GM19035 (cell line): Measurements from ENCODE around the gene CD4.
"Not testable (repeated sequence)": the region's sequence is repeated elsewhere in the genome, so short reads cannot be mapped to it uniquely, and the experiment has no call there.

ENCODE experiments used
- ATAC-seq: cut with Tn5 transposase; IDR thresholded peaks from one replicate; pipeline ENCODE4 v1.9.1; 2021; ENCODE audit not compliant: unreplicated experiment

CD4 gene

DNA sequence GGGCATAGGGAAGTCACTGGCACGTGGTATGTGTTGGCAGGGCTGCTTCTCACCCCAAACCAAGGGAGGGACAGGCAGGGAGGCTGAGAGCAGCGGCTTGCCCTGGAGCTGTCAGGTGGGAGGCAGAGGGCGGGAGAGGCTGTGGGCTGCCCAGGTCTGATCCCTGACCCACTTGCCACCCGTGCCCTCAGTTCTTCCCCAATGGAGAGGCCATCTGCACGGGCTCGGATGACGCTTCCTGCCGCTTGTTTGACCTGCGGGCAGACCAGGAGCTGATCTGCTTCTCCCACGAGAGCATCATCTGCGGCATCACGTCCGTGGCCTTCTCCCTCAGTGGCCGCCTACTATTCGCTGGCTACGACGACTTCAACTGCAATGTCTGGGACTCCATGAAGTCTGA is 56.1 kb downstream of the CD4 start:
- ATAC-seq = no peak

DNA sequence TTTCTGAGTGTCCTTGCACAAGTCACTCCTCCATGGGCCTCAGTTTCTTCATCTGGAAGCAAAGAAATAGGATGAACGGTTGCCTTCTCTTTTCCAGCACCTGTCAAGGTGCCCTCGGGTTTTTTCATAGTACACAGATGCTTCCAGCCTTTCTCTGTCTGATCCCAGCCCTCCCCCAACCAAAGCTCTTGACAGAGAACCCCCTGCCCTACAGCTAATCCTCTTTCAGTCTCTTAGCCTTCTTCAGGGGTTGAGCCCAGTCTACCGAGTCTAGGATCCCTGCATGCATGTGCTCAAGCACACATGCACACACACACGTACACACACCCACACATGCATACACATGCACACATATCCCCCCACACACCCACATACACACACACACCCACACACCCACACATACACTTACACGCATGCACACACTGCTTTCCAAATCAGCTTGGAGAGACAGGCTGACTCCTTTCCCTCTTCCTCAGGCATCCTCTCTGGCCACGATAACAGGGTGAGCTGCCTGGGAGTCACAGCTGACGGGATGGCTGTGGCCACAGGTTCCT is 57.1 kb downstream of the CD4 start:
- ATAC-seq = no peak

DNA sequence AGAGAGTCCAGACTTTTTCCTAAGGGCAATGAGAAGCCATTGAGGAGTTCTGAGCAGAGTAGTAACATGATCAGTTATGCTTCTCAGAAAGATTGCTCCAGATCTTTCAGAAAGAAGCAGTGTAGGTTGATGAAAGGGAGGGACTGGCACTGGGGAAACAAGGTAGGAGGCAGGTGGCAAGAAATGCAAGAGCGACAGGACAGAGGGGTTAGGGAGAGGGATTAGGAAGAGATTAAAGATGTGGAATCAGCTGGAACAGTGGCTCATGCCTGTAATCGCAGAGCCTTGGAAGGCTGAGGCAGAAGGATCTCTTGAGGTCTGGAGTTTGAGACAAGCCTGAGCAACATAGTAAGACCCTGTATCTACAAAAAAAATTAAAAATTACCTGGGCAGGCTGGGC is 58.3 kb downstream of the CD4 start:
- ATAC-seq = no peak

DNA sequence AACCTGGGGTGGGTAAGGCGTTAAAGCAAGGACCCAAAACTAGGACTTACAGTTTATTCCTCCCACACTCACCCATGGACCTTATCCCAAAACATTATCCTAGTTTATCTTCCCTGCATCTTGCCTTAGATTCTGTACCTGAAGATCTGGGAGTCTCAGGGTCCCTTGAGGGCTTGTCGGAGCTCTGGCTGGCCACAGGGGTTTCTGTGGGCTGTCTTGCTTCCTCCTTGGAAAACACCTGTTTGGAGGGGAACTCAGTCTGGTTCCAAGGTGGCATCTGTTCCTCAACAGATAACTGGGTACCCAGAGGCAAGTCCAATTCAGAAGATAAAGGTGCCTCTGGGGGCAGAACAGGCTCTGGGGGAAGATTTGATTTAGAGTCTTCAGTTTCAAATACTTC is 60.1 kb downstream of the CD4 start:
- ATAC-seq = no peak

DNA sequence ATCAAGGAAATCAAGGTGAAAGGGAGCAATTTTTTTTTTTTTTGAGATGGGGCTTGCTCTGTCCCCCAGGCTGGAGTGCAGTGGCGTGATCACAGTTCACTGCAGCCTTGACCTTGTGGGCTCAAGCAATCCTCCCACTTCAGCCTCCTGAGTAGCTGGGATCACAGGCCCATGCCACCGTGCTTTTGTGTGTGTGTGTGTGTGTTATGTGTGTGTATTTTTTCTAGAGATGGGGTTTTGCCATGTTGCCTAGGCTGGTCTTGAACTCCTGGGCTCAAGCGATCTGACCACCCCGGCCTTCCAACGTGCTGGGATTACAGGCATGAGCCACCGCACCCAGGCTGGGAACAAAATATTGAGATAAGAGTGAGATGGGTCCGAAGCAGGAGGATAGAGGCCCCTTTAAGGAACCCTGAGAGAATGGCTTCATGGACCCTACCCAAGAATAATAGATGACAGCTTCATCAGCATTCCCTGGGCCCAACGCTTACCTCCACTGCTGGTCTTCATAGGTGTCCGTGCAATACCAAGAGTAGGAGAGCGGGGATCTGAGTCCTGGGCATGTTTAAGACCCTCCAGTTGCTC is 60.7 kb downstream of the CD4 start:
- no peak for ATAC-seq

DNA sequence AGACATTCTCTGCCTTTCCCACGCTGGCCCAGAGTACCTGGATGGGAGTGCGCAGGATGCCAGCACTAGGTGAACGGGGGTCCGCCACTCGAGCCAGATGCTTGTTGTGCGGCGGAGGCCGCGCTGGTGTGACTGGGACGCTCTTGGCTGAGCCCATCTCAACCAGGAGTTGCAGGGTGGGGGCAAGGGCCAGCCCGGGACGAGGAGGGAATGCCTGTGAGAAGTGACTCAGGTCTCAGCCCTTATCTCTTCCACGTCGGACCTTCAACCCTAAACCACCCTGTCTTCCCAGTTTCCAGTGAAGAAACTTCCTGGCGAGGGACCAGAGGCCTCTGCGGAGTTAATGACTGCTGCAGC is 61.4 kb downstream of the CD4 start:
- ATAC-seq = no peak

DNA sequence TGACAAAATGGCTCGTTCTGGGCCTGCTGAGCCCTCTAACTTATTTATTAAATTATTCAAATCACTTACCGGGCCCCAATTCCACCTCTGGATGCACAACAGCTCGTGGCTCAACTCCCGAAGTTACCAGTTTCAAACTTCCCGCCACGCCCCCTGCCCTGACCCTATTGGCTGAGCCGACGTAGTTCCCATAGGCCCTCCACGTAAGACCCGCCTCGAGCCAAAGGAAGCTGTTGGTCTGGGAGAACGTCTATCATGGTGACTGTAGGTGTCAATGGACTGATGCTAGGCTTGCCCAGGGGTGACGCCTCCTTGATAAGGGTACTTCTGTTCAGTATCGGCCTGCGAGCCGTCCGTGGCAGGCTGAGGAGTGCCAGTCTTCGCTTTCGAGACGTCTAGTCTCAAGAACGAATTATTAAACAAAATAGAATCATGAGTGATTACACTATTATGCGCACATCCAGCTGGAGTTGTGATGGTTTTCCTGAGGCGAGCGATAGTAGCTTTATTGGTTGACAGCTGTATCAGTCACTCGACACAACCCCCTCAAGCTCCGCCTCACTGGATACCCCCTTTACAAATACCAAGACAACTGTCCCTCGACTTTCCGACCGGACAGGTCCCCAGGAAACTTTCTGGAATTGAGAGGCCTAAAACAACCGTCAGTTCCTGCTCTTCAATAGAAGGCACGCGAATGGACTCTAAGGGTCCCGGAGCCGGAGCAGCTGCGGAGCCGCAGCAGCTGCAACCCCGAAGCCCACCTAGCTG is 62.0 kb downstream of the CD4 start, which contains the start of gene CDCA3:
Gene CDCA3, minus strand, starts transcription at position 134 of the 768 bp plus-strand sequence. CDS start 334 bp downstream, outside the sequence.
- ATAC-seq = peak; percentile 53

DNA sequence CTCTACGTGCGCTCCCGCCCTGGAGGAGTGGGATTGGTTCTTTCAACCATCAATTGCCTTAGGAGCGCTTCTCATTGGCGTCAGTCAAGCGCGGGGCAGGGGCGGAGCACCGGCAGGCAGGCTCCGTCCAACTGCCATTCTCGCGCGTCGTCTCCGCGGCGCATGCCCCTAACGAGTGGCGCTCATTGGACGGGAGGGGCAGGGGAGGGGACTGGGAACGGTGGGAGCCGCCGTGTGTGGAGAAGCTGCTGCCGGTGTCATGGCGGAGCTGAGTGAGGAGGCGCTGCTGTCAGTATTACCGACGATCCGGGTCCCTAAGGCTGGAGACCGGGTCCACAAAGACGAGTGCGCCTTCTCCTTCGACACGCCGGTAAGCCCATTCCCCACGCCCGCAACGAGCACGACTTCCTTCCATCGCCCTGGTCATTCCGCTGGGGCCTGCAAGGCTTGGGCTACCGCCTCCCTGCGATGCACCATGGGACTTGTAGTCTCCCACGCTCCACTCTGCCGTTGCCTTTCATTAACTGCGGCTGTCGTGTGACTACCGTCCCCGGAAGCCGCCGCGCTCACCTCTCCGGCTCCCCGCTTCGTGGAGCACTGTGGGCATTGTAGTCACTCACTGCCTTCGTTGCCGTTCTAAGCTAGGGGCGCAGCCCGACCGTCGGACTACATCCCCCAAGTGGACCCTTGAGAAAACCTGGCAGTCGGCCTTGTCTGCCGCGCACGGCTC is 62.8 kb downstream of the CD4 start, which contains the start of gene USP5:
Gene USP5, plus strand, starts transcription at position 230 of the 730 bp plus-strand sequence. Its CDS starts 30 bp downstream, at position 260.
- peak; percentile 73 for ATAC-seq

DNA sequence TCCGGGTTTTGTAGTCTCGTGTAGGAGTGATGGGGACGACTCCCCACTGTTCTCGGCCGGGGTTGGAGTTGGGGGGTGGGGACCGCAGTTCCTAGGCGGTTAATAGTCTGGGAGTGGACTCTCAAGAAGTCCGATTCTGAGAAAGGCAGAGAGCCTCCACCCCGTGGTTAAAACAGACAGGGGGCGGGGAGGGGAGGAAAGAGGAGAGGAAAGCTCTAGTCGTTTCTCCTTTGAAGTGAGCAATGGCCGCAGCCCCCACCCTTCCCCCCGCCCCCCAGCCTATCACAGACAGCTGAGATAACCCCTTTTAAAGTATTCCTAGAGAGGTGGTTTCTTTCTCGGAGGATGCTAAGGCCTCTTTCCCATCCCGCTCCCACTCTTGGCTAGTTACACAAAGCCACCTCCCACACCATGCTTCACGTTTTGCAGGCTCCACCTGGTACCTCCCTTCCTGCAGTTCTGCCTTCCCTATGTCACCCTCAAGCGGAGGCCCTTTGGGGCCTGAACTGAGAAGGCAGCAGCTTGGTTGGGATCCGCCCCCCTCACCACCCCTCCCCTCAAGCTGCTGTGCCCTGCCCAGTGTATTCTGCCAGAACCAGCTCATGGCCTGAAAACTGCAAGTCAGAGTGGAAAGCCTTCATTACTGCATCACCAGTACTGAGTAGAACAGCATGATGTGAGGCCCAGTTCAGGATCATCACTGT is 63.5 kb downstream of the CD4 start:
- ATAC-seq = no peak

DNA sequence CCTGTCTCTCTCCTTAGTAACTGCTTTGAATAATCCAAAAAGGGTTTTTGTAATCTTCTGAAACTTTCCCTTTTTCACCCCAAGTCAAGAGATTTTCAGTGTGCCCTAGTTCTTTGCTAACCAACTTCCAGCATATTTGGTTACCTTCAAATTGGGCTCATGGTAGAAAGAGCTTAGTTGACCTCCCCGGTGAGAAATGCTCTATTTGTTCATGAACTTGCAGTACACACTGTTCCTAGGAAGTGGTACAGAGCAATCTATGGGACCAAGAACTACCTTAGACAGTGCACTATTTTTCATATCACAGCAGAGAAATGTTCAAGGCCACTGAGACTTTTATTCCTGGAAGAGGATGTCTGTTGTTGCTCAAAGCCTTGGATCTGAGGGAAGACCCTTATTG is 64.3 kb downstream of the CD4 start:
- ATAC-seq = no peak

DNA sequence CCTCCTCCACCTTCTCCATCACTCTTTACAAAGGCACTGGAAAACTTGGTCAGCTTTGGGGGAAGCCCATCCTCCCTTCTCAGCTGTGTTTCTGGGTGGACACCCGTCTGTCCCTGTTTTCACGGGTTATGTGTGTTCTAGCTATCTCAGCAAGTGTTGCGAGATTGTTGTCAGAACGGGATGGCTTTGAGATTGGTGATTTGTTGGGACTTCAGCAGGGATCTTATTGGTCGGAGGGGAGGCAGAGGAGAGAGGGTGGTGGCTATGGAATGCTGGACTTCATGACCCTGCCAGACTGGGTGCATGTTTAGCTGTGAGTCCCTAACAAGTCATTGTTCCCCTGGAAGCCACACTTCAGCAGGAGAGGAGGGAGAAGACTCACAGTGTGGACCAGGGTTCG is 64.7 kb downstream of the CD4 start:
- no peak for ATAC-seq

DNA sequence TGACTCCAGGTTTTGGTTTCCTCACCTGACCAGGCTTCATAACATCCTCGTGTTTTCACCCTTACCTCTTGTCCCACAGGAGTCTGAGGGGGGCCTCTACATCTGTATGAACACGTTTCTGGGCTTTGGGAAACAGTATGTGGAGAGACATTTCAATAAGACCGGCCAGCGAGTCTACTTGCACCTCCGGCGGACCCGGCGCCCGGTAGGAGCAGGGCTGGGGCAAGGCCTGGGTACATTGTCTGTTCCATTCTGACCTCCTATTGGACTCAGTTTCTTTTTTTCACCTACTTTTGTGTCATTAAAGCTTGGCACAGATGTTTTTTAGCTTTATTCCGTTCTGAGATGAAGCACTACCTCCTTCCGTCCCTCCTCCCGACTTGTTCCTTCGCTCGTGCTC is 66.0 kb downstream of the CD4 start:
- no peak for ATAC-seq

DNA sequence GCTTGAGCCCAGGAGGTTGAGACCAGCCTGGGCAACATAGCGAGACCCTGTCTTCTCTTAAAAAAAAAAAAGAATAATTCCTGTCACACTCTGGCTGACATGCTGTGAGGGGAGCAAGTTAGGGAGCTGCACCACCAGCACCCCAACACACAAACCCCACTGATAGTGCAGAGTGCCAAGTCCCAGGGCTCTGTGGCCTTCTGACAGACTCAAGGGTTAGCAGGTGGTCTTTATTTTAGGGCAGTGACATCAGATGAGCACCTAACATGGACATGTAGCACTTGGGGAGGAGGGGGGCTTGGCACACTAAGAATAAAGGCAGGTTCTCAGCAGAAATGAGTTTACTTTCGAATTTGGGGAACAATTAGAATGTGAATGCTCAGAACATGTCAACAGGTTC is 69.5 kb downstream of the CD4 start:
- no peak for ATAC-seq

DNA sequence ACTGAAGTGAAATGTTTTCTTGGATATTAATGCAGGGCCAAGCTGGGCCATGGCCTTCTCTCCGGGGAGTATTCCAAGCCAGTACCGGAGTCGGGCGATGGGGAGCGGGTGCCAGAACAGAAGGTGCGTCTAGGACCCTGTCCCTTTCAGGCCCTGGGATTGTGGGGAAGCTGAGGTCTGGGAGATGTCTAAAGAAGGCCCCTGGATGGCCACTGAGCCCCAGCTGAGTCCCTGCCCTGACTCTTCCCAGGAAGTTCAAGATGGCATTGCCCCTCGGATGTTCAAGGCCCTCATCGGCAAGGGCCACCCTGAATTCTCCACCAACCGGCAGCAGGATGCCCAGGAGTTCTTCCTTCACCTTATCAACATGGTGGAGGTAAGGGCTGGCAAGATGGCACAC is 70.8 kb downstream of the CD4 start:
- no peak for ATAC-seq

DNA sequence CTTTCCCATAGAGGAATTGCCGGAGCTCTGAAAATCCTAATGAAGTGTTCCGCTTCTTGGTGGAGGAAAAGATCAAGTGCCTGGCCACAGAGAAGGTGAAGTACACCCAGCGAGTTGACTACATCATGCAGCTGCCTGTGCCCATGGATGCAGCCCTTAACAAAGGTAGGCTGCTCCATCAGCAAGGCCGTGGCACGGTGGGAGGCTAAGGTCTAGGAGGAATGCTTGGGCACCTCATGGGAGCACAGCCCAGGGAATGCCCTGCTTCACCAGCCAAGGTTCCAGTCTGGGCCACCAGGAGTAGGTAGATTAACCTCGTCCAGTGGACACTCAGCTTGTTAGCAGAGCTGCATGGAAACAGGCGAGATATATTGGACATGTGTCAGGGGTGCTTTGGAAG is 71.6 kb downstream of the CD4 start:
- ATAC-seq = no peak

DNA sequence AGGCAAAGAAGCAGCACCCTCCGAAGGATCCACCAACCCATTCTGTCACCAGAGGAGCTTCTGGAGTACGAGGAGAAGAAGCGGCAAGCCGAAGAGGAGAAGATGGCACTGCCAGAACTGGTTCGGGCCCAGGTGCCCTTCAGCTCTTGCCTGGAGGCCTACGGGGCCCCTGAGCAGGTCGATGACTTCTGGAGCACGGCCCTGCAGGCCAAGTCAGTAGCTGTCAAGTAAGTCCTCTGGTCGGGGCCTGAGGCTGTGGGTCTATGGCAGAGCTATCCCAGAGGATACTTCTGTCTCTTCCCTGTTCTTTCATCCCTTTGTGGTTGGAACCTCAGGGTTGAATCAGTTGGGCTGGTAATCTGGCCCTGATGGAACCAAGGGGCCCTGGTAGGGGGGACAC is 72.1 kb downstream of the CD4 start:
- no peak for ATAC-seq

DNA sequence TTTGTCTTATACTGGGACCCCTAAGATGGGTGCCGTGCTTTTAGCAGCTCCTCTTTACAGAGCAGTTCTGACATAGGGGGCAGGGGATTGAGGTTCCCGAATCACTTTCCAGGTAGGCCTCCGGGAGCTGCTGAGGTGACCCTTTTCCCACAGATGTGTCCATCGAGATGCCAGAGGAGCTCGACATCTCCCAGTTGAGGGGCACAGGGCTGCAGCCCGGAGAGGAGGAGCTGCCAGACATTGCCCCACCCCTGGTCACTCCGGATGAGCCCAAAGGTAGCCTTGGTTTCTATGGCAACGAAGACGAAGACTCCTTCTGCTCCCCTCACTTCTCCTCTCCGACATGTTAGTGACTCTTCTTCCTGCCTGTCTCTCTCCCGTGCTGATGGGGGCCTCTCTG is 73.7 kb downstream of the CD4 start:
- ATAC-seq = no peak

DNA sequence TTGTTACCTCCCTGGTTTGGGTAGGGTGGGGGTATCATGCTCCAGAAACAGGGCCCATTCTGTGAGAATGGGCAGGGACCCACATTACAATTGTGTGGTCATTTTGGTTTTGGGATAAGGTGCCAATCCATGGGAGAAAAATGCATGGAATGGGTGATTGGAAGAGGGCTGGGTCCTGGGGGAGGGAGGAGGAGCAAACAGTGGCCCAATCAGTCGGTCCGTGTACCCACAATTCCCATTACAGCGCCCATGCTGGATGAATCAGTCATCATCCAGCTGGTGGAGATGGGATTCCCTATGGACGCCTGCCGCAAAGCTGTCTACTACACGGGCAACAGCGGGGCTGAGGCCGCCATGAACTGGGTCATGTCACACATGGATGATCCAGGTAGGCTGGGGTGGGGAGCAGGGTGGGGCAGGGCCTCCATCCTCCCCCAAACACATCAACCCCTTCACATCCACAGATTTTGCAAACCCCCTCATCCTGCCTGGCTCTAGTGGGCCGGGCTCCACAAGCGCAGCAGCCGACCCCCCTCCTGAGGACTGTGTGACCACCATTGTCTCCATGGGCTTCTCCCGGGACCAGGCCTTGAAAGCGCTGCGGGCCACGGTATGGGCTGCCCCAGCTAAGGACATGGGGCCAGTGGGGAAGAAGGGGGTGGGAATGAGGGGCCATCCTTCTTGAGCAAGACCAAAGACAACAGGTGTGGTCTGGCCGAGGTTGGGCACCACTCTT is 74.4 kb downstream of the CD4 start:
- ATAC-seq = no peak

DNA sequence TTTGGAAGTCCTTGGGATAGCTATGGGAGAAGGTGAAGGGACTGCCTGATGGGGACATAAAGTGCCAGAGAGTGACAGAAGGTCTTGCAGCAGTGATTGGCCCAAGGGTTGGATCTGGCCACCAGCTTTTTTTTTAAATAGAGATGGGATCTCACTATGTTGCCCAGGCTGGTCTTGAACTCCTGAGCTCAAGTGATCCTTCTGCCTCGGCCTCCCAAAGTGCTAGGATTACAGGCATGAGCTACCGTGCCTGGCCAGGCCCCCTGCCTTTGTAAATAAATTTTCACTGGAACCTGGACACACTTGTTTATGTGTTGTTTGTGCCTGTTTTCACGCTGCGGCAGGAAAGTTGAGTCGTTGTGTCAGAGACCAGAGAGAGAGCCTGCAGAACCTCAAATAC is 76.0 kb downstream of the CD4 start:
- ATAC-seq = not testable (repeated sequence)

DNA sequence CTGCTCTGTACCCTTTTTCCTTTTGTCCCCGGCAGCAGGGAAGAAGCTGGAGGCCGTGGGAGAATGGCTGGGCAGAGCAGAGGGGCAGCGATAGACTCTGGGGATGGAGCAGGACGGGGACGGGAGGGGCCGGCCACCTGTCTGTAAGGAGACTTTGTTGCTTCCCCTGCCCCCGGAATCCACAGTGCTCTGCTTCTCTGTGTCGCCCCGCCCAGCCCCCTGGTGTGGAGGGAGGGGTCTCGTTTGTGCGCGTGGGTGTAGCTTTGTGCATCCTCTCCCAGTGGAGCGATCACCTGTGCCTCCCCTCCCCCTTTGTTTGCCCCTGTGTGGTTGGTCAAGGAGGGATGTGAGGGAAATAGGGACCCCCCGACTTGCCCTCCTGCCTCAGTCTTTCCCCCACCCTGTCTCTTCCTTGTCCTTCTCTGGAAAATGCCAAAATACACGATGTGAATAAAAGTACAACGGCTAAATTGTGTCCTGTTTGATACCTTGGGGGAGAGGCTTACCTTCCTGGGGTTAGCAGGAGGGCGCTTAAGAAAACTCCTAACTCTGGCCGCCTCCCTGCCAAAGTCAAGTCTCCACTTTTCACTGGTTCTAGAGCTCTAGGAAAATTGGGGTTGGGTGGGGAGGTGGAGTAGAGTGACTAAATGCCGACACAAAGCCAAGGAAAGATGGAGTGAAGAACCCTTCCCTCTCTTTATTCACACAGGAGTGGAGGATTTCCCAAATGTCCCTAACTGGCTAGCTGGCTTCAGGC is 77.0 kb downstream of the CD4 start:
- ATAC-seq = no peak
